AG10803 (cell line): ENCODE results near the gene ADCY5.

Experiments used
- DNase-seq: peaks from one replicate; pipeline ENCODE4 v3.0.0; 2010; ENCODE audit warnings: low read depth
- H3K4me3 ChIP-seq: 2 replicates; pipeline ENCODE4 v1.5.1; 2011; ENCODE audit warnings: mild to moderate bottlenecking, low read length, control low read depth
- CTCF ChIP-seq: conservative IDR thresholded peaks from 2 replicates; pipeline ENCODE4 v1.5.1; 2011; ENCODE audit warnings: mild to moderate bottlenecking, low read length, control low read depth, inconsistent platforms

Gene ADCY5

GRCh38 chr3:123447749-123448517 is 957 bp downstream of the ADCY5 start:
- H3K4me3 ChIP-seq: no peak overlapping the region
- TF ChIP-seq CTCF: no peak
- DNase-seq: no peak

DNA sequence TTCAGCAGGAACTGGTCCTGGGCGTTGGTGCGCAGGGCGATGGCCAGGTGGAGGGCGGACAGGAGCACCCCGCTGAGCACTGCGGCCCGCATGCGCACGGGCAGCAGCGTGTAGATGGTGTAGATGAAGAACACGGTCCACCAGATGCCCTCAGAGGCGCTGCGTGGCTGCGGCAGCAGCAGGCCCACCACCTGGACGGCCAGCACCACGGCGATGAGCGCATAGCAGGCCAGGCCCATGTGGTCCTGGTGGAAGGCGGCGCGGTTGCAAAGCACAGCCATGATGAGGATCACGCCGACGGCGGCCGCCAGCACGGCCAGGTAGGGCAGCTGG is 1.5 kb downstream of the ADCY5 start:
- no peak overlapping the region for H3K4me3 ChIP-seq
- no peak for TF ChIP-seq CTCF
- DNase-seq: no peak

- no peak overlapping the region for H3K4me3 ChIP-seq
- no peak for DNase-seq
These were observed 2.2 kb downstream of the ADCY5 start for GRCh38 chr3:123446610-123447109.

GRCh38 chr3:123446210-123446609 is 2.7 kb downstream of the ADCY5 start:
- H3K4me3 ChIP-seq: no peak overlapping the region
- no peak for TF ChIP-seq CTCF
- DNase-seq: no peak

More at GRCh38 chr3:123446610-123447109, 2.2 kb downstream of the ADCY5 start:
- no peak for TF ChIP-seq CTCF

- TF ChIP-seq CTCF: no peak
- no peak for DNase-seq
- no peak overlapping the region for H3K4me3 ChIP-seq
These were observed 3.2 kb downstream of the ADCY5 start for GRCh38 chr3:123445702-123446101.

DNA sequence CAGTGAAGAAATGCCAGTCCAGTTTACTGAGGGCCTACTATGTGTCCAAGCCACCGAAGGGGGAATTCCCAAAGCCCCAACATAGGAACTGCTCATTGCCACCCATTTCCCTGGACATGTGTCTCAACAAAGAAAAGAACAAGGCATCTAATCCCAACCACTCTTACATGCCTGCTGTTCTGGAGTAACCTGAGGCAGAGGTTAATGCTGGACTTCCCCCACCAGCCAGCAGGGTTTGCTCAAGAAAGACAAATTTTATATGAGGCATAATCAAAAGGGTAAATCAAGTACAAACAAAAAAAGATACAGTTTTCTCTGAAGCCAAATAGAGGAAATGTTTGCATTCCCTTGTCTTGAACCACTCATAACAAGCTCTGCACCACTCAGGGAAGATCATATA is 4.1 kb downstream of the ADCY5 start:
- no peak overlapping the region for H3K4me3 ChIP-seq
- DNase-seq: no peak
- TF ChIP-seq CTCF: no peak

- H3K4me3 ChIP-seq: no peak overlapping the region
- DNase-seq: peak; percentile 10
- no peak for TF ChIP-seq CTCF
These were observed 4.9 kb downstream of the ADCY5 start for GRCh38 chr3:123444023-123444422.
